HG02623 (cell line): ENCODE measurements around the gene STAC.
"Not testable (repeated sequence)": the region's sequence is repeated elsewhere in the genome, so short reads cannot be mapped to it uniquely, and the experiment has no call there.

Experiments
- ATAC-seq: cut with Tn5 transposase; IDR thresholded peaks from one replicate; pipeline ENCODE4 v1.9.1; 2021; ENCODE audit warnings: moderate library complexity; ENCODE audit not compliant: unreplicated experiment

Gene STAC

DNA sequence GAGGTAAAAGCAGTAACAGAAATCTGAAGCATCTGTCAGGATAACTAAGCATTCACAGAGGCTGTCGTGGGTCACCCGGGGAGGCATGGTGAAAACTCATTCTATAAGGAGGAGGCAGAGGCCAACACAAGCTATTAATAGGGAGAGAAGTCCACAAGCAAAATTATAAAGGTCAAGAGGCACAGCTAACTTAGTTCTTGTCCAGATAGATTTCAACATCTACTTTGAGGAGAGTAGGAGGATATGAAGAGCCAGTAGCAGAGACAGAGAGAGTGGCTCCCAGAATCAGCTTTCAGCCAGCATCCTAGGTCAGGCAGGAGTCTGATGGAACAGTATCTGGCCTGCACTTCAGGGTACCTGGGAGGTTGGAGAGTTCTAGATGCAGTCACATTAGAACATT lies 95.3 kb downstream of the STAC start:
- ATAC-seq = no peak

GRCh38 chr3:36476286-36476942 lies 96.1 kb downstream of the STAC start:
- no peak for ATAC-seq

DNA sequence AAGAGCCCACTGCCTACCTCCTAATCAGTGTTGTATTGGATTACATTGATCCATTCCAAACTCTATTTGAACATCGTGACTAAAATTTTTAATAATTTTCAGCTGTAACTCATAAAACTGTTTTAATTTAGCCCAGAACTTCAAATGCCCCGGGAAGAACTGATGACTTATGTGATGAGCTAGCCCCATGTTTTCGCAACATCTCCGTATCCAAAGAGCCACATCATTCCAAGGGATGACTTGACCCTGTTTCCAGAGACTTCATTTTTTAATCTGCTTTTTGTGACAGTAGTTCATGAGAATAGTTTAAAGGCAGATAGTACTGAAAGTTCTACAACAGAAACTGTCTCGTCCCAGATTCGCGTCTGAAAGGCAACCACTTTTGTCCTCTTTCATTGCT lies 97.4 kb downstream of the STAC start:
- ATAC-seq = no peak

- no peak for ATAC-seq
Measured at GRCh38 chr3:36480911-36481648, 100.8 kb downstream of the STAC start.

- no peak for ATAC-seq
Measured at GRCh38 chr3:36482256-36482655, 102.0 kb downstream of the STAC start.

- ATAC-seq = no peak
Measured at GRCh38 chr3:36482880-36483279, 102.6 kb downstream of the STAC start.

- ATAC-seq = no peak
Measured at GRCh38 chr3:36483709-36484108, 103.4 kb downstream of the STAC start.

GRCh38 chr3:36484386-36484785 lies 104.1 kb downstream of the STAC start:
- ATAC-seq = no peak

DNA sequence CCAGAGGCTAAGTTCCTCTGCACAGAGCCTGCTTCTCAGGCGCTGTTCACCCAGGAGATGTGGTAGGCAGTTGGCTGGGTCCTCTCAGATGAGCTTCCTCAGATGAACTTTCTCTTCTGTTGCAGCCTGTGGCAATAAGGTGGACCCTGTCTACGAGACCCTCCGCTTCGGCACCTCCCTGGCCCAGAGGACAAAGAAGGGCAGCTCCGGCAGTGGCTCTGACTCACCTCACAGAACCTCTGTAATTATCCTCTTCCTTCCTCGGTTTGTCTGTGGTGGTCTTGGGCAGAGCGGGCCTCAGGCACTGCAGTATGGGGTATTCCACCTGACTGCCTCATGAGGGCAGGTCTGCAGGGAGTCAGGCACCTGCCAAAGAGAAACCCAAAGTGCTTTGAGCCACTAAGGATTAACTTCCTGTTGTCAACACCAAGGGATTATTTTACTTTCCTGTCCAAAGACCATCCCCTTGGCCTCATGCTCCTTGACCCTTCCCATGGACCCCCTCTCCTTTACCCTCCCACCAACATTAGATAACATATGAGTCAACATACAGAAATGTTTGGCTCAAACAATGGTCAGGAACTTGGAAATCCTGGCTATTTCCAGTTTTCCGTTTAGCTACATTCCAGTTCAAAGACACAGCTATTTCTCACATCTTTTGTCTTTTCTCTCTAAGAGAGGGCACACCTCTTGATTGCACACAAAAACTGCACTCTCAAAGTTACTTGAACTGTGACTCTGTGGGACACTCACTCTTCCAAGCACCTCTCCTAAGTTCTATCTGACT lies 105.9 kb downstream of the STAC start:
- no peak for ATAC-seq

DNA sequence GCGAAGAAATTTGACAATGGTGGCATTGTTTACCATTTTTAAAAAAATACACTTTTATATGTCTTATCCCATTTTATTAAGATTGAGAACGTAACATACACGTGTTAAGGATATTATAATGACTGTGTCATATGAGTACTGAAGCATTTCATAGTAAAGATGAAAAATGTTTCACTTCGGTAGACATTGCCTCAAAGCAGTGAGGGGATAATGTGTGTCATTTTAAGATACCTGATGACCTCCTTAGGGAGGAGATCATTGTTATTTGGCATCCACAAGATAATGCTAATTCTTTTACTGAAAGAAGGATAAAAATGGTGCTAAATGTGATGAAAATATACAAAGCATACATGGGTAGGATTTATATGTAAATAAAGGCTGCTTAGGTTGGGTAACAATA lies 107.3 kb downstream of the STAC start:
- ATAC-seq = no peak

DNA sequence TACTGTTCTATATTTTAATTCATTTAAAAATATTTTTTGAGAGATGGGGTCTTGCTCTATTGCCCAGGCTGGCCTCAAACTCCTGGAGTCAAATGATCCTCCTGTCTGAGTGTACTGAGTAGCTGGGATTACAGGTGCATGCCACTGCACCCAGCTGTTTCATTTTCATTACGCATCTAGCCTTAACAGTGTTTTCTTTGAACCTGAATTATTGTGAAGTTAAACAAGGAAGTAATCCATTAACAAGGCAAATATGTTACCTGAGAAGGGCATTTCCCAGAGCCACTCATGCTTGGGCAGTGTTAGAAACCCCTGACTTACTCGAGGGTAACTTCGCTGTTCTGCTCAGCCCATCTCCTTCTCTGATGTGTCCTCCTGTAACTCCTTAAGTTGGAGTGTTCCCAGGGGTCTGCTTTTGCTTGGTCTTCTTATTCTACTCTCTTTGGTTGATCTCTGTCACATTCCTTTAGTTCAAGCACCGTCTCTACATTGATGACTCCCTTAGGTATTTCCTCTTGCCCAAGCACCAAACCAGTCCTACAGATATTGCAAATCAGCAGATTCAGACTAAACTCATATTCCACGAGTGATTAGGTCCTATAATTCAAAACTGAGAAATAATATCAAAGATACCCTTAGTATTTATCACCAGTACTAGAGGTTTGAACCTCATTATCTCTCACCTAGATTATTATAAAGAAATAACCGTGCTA lies 107.9 kb downstream of the STAC start:
- ATAC-seq = no peak

- ATAC-seq = no peak
Measured at GRCh38 chr3:36489101-36489500, 108.8 kb downstream of the STAC start.

DNA sequence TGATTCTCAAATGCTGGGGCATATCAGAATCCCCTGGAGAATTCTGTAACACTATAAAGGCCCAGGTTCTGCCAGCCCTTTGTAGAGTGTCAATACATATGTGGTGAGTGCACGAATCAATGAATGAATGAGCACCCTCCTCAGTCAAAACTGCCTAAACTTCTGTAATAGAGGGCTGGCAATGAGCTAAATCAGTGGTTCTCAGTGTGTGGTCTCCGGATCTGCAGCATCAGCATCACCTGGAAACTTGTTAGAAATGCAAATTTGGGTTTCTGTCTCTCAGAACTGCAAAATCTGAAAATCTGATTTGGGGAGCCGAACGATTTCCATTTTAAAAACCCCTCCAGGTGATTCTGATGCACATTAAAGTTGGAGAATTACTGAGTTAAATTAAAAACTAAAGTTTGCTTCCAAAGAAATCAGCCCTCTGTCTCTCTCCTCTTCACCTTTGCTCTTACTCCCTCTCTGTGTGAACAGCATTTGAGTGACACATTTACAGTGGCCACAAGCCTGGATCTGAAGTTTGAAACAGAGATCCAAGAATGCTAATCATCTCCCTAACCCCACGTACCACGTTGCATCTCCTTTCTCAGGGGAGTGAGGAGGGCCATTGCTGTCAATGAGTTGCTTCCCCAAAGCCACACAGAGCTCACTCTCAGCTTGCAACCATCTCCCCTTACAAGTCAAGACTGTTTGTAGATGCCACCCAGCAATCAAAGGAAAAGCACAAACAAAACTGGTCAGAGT lies 109.5 kb downstream of the STAC start:
- ATAC-seq = no peak

- no peak for ATAC-seq
Measured at GRCh38 chr3:36493051-36493450, 112.7 kb downstream of the STAC start.

DNA sequence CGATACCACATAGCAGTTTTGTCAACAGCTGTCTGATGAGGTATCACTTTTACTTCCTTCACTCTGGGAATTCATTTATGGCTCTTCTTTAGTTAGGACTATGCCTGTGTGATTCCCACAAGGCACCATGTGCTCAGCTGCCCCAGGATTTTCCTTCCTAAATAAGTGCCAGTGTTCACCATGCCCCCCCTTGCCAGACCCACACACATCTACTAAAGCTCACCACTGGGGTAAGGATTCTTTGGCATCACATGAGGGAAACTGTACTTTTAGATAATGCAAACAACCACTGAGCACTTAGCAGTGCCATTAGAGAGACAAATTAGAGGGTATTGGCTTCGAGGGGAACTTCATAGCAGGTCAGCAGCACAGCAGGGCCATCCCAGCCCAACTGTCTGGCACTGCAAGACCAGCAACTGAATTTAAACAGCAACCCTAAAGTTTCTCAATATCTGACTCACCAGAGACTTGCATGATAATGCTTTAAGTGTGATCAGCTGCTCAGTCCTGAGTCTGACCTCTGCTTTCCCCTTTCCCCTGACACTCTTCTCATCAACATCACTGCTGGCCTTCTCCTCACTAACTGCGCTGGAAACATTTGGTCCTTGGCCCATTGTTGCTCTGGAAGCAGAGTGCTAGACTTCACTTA lies 114.3 kb downstream of the STAC start:
- no peak for ATAC-seq

DNA sequence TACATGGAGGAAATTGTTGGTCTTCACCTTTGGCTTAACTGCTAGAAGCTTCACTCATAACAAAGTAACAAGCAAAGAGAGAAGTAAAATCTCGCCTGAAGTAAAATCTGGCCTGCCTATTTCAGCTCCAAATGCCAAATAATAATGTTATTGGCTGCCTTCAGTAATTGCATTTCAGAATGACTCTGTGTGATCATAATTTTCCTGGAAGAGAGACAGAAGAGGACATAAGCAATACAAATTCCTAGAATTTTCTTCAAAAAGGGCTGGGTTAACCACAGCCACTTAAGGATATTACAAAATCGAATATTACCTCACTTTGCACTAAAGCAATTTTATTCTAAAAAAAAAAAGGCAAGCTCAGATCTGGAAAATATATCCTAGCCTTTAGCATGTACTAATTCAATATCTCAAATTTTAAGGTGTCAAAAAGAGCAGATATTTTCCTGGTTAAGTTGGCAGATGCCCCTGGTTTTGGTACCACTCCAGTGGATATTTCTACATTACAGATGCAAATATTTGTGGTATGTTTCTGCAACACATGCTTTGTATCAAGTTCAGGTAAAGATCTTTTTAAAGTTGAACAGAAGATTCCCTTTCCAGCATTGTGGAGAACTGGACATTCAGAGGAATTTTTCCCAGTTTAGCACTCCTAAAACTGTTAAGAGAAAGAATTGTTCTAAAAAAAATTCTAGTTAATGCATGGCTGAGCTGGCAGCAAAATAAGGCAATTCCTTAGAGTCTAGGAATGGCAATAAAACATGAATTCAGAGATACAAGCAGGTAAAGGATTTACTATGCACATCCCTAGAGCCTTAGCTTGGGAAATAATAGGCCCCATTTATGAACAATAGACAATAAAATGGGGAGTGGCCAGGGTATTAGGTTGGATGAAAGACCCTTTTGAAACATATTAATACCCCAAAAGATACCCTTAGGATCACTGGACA lies 116.7 kb downstream of the STAC start:
- ATAC-seq = no peak

DNA sequence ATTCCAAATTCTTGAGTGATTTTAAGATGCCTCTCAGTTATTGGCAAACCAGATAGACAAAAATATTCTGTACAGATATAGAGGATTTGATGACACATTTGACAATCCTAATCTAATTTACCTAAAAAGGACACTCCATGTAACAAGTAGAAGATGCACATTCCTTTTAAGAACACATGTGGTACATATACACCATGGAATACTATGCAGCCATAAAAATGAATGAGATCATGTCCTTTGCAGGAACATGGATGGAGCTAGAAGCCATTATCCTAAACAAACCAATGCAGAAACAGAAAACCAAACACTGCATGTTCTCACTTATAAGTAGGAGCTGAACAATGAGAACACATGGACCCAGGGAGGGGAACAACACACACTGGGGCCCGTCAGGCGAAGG lies 119.7 kb downstream of the STAC start:
- ATAC-seq = not testable (repeated sequence)

DNA sequence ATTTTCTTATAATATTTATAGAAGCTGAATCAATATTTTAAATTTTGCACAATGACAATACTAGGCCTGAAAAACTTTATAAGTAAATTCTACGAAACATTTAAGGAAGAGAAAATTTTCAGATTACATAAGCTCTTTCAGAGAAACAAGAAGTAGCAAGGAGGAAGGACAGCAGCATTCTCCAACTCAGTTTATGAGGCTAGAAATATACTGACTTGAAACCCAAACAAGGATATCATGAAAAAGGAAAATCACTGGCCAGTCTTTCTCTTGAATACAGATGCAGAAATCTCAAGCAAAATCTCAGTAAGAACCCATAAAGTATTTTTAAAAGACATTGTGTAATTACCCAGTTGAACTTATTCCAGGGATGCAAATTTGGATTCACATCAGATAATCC lies 121.3 kb downstream of the STAC start:
- ATAC-seq = no peak

DNA sequence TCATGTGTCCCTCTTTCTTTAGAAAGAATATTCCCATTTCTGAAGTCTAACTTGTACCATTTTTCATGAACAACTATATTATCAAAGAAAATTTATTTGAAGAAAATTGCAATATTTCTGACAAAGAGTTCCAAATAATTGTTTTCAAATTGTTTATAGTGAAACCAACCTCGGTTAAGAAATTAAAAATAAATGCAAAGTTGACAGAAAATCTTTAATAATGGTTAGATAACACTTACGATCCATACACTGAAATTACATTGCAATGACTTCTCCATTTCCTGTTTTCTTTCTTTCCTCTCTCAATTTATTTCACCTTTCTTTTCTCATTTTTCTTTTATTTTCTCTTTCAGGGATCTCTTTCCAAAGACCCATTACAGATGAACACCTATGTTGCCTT lies 125.1 kb downstream of the STAC start:
- ATAC-seq = no peak
